Stimulated activated CD8-positive, alpha-beta memory T cell treated with anti-CD3 and anti-CD28 coated beads, Interleukin-12 subunit alpha, Interleukin-12 subunit beta, amount 100 ng/mL, for 24 hours (primary cell): Measurements from ENCODE around the gene DNLZ.

Experiments used
- DNase-seq: peaks from one replicate; pipeline ENCODE4 v3.0.0-alpha.2; 2020; ENCODE audit errors: extremely low read depth

The DNLZ gene

GRCh38 chr9:136316896-136317676 is 46.5 kb downstream of the DNLZ start:
- DNase-seq = no peak

GRCh38 chr9:136316271-136316751 is 47.2 kb downstream of the DNLZ start:
- DNase-seq = peak; percentile 17

GRCh38 chr9:136314944-136315343 is 48.6 kb downstream of the DNLZ start:
- no peak for DNase-seq

- DNase-seq = no peak
Measured at GRCh38 chr9:136314056-136314416, 49.5 kb downstream of the DNLZ start.

GRCh38 chr9:136313111-136314055 is 50.2 kb downstream of the DNLZ start:
- no peak for DNase-seq

GRCh38 chr9:136312436-136312835 is 51.1 kb downstream of the DNLZ start:
- DNase-seq = no peak

GRCh38 chr9:136312009-136312375 is 51.6 kb downstream of the DNLZ start:
- DNase-seq = no peak

- no peak for DNase-seq
Measured at GRCh38 chr9:136311051-136312008, 52.2 kb downstream of the DNLZ start.

- DNase-seq = no peak
Measured at GRCh38 chr9:136310273-136311030, 53.1 kb downstream of the DNLZ start.

- DNase-seq = no peak
Measured at GRCh38 chr9:136309806-136310220, 53.7 kb downstream of the DNLZ start.
